ENCODE data around the gene CACNB4.
"Not testable (repeated sequence)": the region's sequence is repeated elsewhere in the genome, so short reads cannot be mapped to it uniquely, and the experiment has no call there.

The CACNB4 gene

GRCh38 chr2:151803811-151804210, 295.0 kb downstream of the CACNB4 start:
- DNase-seq: no peak

- DNase-seq: no peak
Measured at GRCh38 chr2:151802315-151802714, 296.5 kb downstream of the CACNB4 start.

- DNase-seq: no peak
Measured at GRCh38 chr2:151799886-151800292, 299.0 kb downstream of the CACNB4 start.

- DNase-seq: no peak
Measured at GRCh38 chr2:151796774-151797173, 302.1 kb downstream of the CACNB4 start.

- DNase-seq: no peak
Measured at GRCh38 chr2:151795646-151796240, 303.1 kb downstream of the CACNB4 start.

- DNase-seq: not testable (repeated sequence)
Measured at GRCh38 chr2:151794422-151794821, 304.4 kb downstream of the CACNB4 start.

GRCh38 chr2:151793123-151793522, 305.7 kb downstream of the CACNB4 start:
- DNase-seq: no peak

- DNase-seq: no peak
Measured at GRCh38 chr2:151792589-151792988, 306.3 kb downstream of the CACNB4 start.

- no peak for DNase-seq
Measured at GRCh38 chr2:151791545-151791944, 307.3 kb downstream of the CACNB4 start.

GRCh38 chr2:151790689-151791088, 308.2 kb downstream of the CACNB4 start:
- DNase-seq: no peak

GRCh38 chr2:151789055-151789834, 309.6 kb downstream of the CACNB4 start:
- DNase-seq: no peak

GRCh38 chr2:151786483-151786882, 312.4 kb downstream of the CACNB4 start:
- DNase-seq: no peak

GRCh38 chr2:151786077-151786476, 312.8 kb downstream of the CACNB4 start:
- DNase-seq: no peak

- no peak for DNase-seq
Measured at GRCh38 chr2:151783133-151783520, 315.7 kb downstream of the CACNB4 start.

Measured in NCI-H2171 (cell line).